ENCODE results near the gene SLPI.

The SLPI gene

GRCh38 chr20:45211569-45212474 lies 42.5 kb downstream of the SLPI start:
- FAIRE-seq: no peak

GRCh38 chr20:45209924-45210323 lies 44.4 kb downstream of the SLPI start:
- FAIRE-seq: no peak

DNA sequence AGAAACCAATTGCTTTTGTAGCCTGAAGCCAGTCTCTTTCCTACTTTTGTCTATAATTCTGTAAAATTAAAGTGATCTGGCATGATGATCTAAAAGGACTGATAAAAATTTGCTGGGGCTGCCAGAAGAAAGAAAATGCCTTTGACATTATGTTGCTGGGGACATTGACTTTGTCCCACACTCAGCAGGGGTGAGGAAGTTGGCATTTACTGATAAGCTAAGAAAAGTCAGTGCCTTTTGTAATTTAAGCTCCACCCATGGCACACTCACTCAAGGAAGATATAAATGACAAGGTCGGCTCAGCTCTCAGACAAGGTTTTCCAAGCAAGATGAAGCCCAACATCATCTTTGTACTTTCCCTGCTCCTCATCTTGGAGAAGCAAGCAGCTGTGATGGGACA lies 47.6 kb downstream of the SLPI start, which contains the start of gene SEMG1:
Gene SEMG1 (plus strand): TSS at position 309 of the 400 bp plus-strand sequence. CDS start 21 bp downstream, at position 330.
- FAIRE-seq: no peak

All from islet of Langerhans (tissue), 1 donor.